HepG2 (cell line): ENCODE measurements around the gene ZNF79. TPM values are rescaled to one million over a fixed set of nuclear protein-coding genes. Genes with fewer than 3 reads are reported as not detected.

ENCODE experiments used
- ATAC-seq: fragments of 200-7000 bp; cut with Tn5 transposase; 3 replicates; pipeline ENCODE4 v1.9.1; 2020; ENCODE audit warnings: mild to moderate bottlenecking, moderate library complexity
- BruUV-seq: library from RNA; stranded (reverse); fragments of 400-500 nt; replicated peaks from 2 replicates; lab custom pipeline; 2021; lab: Mats Ljungman, UMichigan
- CTCF ChIA-PET: fragments of 300-600 bp; formaldehyde crosslinking; extraction: SDS; loops from one replicate; lab custom pipeline; 2021; ENCODE audit warnings: low total read pairs, inconsistent platforms, low intra/inter-chr PET ratio; lab: Yijun Ruan, JAX
- POLR2A ChIA-PET: fragments of 350-600 bp; sonication (Branson Sonifier 250); formaldehyde crosslinking; loops from one replicate; lab custom pipeline; 2020; ENCODE audit warnings: antibody characterized with exemption, inconsistent platforms; lab: Yijun Ruan, JAX
- DNase-seq: peaks from one replicate; pipeline ENCODE4 v3.0.0-alpha.2; 2015; ENCODE audit warnings: low spot score
- FAIRE-seq: peaks from 3 replicates; lab custom pipeline; 2011; peaks lifted over from hg19 to GRCh38; lab: Jason Lieb, UNC
- H2AFZ ChIP-seq: one replicate; pipeline ENCODE4 v1.6.1; 2011; ENCODE audit warnings: low read length, inconsistent platforms
- H3K27ac ChIP-seq: fragments of 300-600 bp; 3 replicates; pipeline ENCODE4 v1.8.0; 2011; ENCODE audit warnings: mixed run types, mild to moderate bottlenecking, mixed read lengths, low read length, inconsistent platforms; ENCODE audit not compliant: insufficient read depth; ENCODE audit errors: extremely low read length
- H3K27me3 ChIP-seq, 2 experiments: fragments of 200-600 bp in 1 of 2; 2 replicates in 1 of 2; 3 replicates in 1 of 2; pipeline versions ENCODE4 v1.6.0 to v1.8.0; 2011; ENCODE audit warnings: low read length in 2 of 2, mild to moderate bottlenecking in 2 of 2, moderate library complexity in 2 of 2, inconsistent platforms in 1 of 2; ENCODE audit not compliant: insufficient read depth in 2 of 2, control insufficient read depth in 1 of 2
- H3K36me3 ChIP-seq, 2 experiments: fragments of 200-600 bp in 1 of 2; replicated peaks in 1 of 2; 2 replicates in 1 of 2; 3 replicates in 1 of 2; pipeline versions ENCODE4 v1.5.1 to v1.8.0; 2011; ENCODE audit warnings: low read length in 2 of 2, inconsistent platforms in 1 of 2; ENCODE audit not compliant: insufficient read depth in 2 of 2, control insufficient read depth in 1 of 2
- H3K4me1 ChIP-seq: 2 replicates; pipeline ENCODE4 v1.5.1; 2012; ENCODE audit warnings: low read length, inconsistent platforms; ENCODE audit not compliant: insufficient read depth
- H3K4me2 ChIP-seq: 2 replicates; pipeline ENCODE4 v1.6.0; 2011; ENCODE audit warnings: low read depth, low read length, inconsistent platforms
- H3K4me3 ChIP-seq, 3 experiments: fragments of 200-600 bp in 1 of 3; sonication (generic), shearing (Covaris generic) in 1 of 3; replicated peaks in 1 of 3; 2 replicates each; pipeline ENCODE4 v1.5.1; 2011 to 2016; ENCODE audit warnings: low read length in 3 of 3, inconsistent platforms in 2 of 3, low read depth in 2 of 3, mild to moderate bottlenecking in 2 of 3, control low read depth in 1 of 3, mixed read lengths in 1 of 3; ENCODE audit not compliant: insufficient read depth in 1 of 3
- H3K79me2 ChIP-seq: one replicate; pipeline ENCODE4 v1.6.1; 2011; ENCODE audit warnings: low read length, inconsistent platforms; ENCODE audit not compliant: insufficient read depth
- H3K9ac ChIP-seq: 2 replicates; pipeline ENCODE4 v1.6.0; 2011; ENCODE audit warnings: mild to moderate bottlenecking, low read depth, low read length, inconsistent platforms; ENCODE audit not compliant: insufficient read depth
- H3K9me3 ChIP-seq: 2 replicates; pipeline ENCODE4 v1.5.1; 2012; ENCODE audit warnings: mild to moderate bottlenecking, low read length
- H4K20me1 ChIP-seq: 2 replicates; pipeline ENCODE4 v1.6.0; 2011; ENCODE audit warnings: inconsistent platforms, mild to moderate bottlenecking, low read length, moderate library complexity; ENCODE audit not compliant: insufficient read depth
- AHDC1 ChIP-seq: sonication (generic); formaldehyde crosslinking; IDR thresholded peaks from 2 replicates; pipeline ENCODE4 v1.5.1; 2020; ENCODE audit warnings: mild to moderate bottlenecking, missing genetic modification reagents, borderline replicate concordance
- DMAP1 ChIP-seq: IDR thresholded peaks from 2 replicates; pipeline ENCODE4 v1.6.1; 2016
- FOXK1 ChIP-seq: sonication (generic); formaldehyde crosslinking; IDR thresholded peaks from 2 replicates; pipeline ENCODE4 v1.4.0; 2020; ENCODE audit warnings: low read depth, missing genetic modification reagents, borderline replicate concordance
- KDM5A ChIP-seq: fragments of 200-600 bp; sonication (generic); IDR thresholded peaks from 2 replicates; pipeline ENCODE4 v1.7.0; 2018; ENCODE audit warnings: antibody characterized with exemption, mild to moderate bottlenecking, low read length, borderline replicate concordance
- MTA1 ChIP-seq: sonication (generic); formaldehyde crosslinking; IDR thresholded peaks from 2 replicates; pipeline ENCODE4 v1.4.0; 2020; ENCODE audit warnings: missing genetic modification reagents, mild to moderate bottlenecking, borderline replicate concordance
- PHF8 ChIP-seq: sonication (generic); formaldehyde crosslinking; IDR thresholded peaks from 2 replicates; pipeline ENCODE4 v1.5.0; 2020; ENCODE audit warnings: missing genetic modification reagents
- SMAD1 ChIP-seq: sonication (generic); formaldehyde crosslinking; IDR thresholded peaks from 2 replicates; pipeline ENCODE4 v1.4.0; 2020; ENCODE audit warnings: missing genetic modification reagents, low read depth, mild to moderate bottlenecking, borderline replicate concordance
- SRY ChIP-seq: sonication (generic); formaldehyde crosslinking; IDR thresholded peaks from 2 replicates; pipeline ENCODE4 v1.8.0; 2022; ENCODE audit warnings: mild to moderate bottlenecking, missing genetic modification reagents
- ZBTB8A ChIP-seq: sonication (generic); formaldehyde crosslinking; IDR thresholded peaks from 2 replicates; pipeline ENCODE4 v1.4.0; 2020; ENCODE audit warnings: mild to moderate bottlenecking, low read depth, missing genetic modification reagents, borderline replicate concordance
- ZNF276 ChIP-seq: sonication (generic); formaldehyde crosslinking; IDR thresholded peaks from 2 replicates; pipeline ENCODE4 v1.4.0; 2020; ENCODE audit warnings: mild to moderate bottlenecking, low read depth, missing genetic modification reagents
- ZNF343 ChIP-seq: sonication (generic); formaldehyde crosslinking; IDR thresholded peaks from 2 replicates; pipeline ENCODE4 v1.4.0; 2020; ENCODE audit warnings: mild to moderate bottlenecking, missing genetic modification reagents
- ZSCAN29 ChIP-seq: sonication (generic); formaldehyde crosslinking; conservative IDR thresholded peaks from 2 replicates; pipeline ENCODE4 v1.4.0; 2020; ENCODE audit warnings: mild to moderate bottlenecking, missing genetic modification reagents
- WGBS: methylation state at CpG from one replicate; pipeline ENCODE4 v1.1.6; 2017; ENCODE audit warnings: low lambda C conversion rate; 5-methylcytosine and 5-hydroxymethylcytosine counted together
- in situ Hi-C: cut with HindIII; loops from 2 replicates; pipeline ENCODE4 v1.10.0; 2017; ENCODE audit warnings: low pct_unique_long_range_greater_than_20kb; ENCODE audit not compliant: extremely low pct_ligation_motif_present
- intact Hi-C: fragments of 100-400 bp; cut with micrococcal nuclease; formaldehyde crosslinking; loops from one replicate; pipeline ENCODE4 v1.10.0; 2022; ENCODE audit not compliant: unreplicated experiment
- polyA plus RNA-seq, 8 experiments: library from polyadenylated mRNA; depleted of rRNA in 3 of 8; stranded (reverse) in 7 of 8; unstranded in 1 of 8; fragments of >200 nt; fragmentation: Illumina TruSeq in 4 of 8; extraction: Trizol in 4 of 8; gene quantifications; 2 replicates each; pipeline versions ENCODE4 v1.2.1 to v1.2.3, GENCODE V29; 2011 to 2016; ENCODE audit warnings: low read depth in 4 of 8, missing spikeins in 1 of 8, mixed read lengths in 1 of 8; ENCODE audit not compliant: insufficient read depth in 1 of 8
- total RNA-seq, 5 experiments: library from RNA; depleted of rRNA; stranded (reverse); fragments of >200 nt; fragmentation: Illumina TruSeq; extraction: Trizol; gene quantifications; 2 replicates each; pipeline ENCODE4 v1.2.3, GENCODE V29; 2016; ENCODE audit warnings: low read depth in 1 of 5
- TF ChIP-seq, protein P1 (sequence below): sonication (generic); formaldehyde crosslinking; IDR thresholded peaks from 2 replicates; pipeline ENCODE4 v1.4.0; 2020; ENCODE audit warnings: mild to moderate bottlenecking, missing genetic modification reagents, borderline replicate concordance

ZNF79 gene
- total and polyA plus RNA-seq, 2 of the 13 experiments (the other 11 are each of a cell fraction or from before 2014, with no cell fraction given) = 3.7 to 8.1 TPM

DNA sequence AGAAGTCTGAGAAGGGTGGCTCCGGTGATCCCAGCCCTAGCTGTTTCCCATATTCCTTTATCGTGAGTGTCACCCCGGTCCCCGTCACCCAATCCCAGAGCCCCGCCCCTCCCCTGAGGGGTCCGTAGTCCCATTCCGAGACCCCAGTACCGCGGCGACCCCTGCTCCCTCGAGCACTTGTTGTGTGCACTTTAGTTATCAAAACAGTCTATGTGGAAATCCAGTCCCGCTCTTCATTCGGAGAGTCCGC is 27.4 kb downstream of the ZNF79 start:
- intact Hi-C loops (loop anchor here (5.0 kb wide), 1 partner anchor 59 kb away; no protein-coding TSS in a partner anchor), in situ Hi-C loops (no loop called here)
- peaks cover 36% of the 10 kb centered on the region for H3K4me1 ChIP-seq
- no peaks in the 10 kb centered on the region; a peak in 1 of 5 replicates for H3K27me3 ChIP-seq
- CTCF ChIA-PET = no interaction called here
- TSS peak; percentile 49 for BruUV-seq
- 0% methylated on average over 9 of the region's 14 CpGs for WGBS
- peak overlapping the region; percentile 98 for H3K9ac ChIP-seq
- peak overlapping the region; percentile 75 for H3K4me2 ChIP-seq
- ATAC-seq (no peak), FAIRE-seq (no peak), DNase-seq (no peak)
- peaks cover 35% of the 10 kb centered on the region for H3K79me2 ChIP-seq
- H3K27ac ChIP-seq = peak overlapping the region; percentile 83
- POLR2A ChIA-PET = interaction anchor here (0.7 to 3.8 kb wide), 15 partner anchors 9 to 283 kb away, joined by 3 to 39 read pairs (median 4); partner anchors contain the start of genes SLC2A8, TOR2A and ZNF79
- H4K20me1 ChIP-seq = peaks cover 41% of the 10 kb centered on the region
- H3K9me3 ChIP-seq = no peaks in the 10 kb centered on the region
- peak overlapping the region; percentile 64 for H2AFZ ChIP-seq
- peak overlapping the region; percentile 85 to 97 (median 93) for H3K4me3 ChIP-seq
- peaks cover 6 to 49% of the 10 kb centered on the region in 2 experiments for H3K36me3 ChIP-seq
- TF ChIP-seq SMAD1 (CRISPR knock-in tag) (0 out of 2 replicates have a peak, but pooled peaks have one; percentile 34), ZSCAN29 (CRISPR knock-in tag) (0 out of 2 replicates have a peak, but pooled peaks have one; percentile 6), ZNF343 (peak; percentile 28; the same call in 1 of the 2 replicates), KDM5A (peak; percentile 69; the same call in 1 of the 2 replicates), MTA1 (CRISPR knock-in tag) (no peak), DMAP1 (no peak), AHDC1 (0 out of 2 replicates have a peak, but pooled peaks have one; percentile 43), FOXK1 (CRISPR knock-in tag) (no peak), ZBTB8A (0 out of 2 replicates have a peak, but pooled peaks have one; percentile 17), SRY (CRISPR knock-in tag) (peak; percentile 17; the same call in 1 of the 2 replicates), PHF8 (CRISPR knock-in tag) (0 out of 2 replicates have a peak, but pooled peaks have one; percentile 13), ZNF276 (CRISPR knock-in tag) (0 out of 2 replicates have a peak, but pooled peaks have one; percentile 19)
- TF ChIP-seq, protein P1, sequence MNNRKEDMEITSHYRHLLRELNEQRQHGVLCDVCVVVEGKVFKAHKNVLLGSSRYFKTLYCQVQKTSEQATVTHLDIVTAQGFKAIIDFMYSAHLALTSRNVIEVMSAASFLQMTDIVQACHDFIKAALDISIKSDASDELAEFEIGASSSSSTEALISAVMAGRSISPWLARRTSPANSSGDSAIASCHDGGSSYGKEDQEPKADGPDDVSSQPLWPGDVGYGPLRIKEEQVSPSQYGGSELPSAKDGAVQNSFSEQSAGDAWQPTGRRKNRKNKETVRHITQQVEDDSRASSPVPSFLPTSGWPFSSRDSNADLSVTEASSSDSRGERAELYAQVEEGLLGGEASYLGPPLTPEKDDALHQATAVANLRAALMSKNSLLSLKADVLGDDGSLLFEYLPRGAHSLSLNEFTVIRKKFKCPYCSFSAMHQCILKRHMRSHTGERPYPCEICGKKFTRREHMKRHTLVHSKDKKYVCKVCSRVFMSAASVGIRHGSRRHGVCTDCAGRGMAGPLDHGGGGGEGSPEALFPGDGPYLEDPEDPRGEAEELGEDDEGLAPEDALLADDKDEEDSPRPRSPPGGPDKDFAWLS = 0 out of 2 replicates have a peak, but pooled peaks have one; percentile 11
